HG02943 (cell line): Measurements from ENCODE around the gene LGI4.
"Not testable (repeated sequence)": the region's sequence is repeated elsewhere in the genome, so short reads cannot be mapped to it uniquely, and the experiment has no call there.

Experiments
- ATAC-seq: cut with Tn5 transposase; IDR thresholded peaks from one replicate; pipeline ENCODE4 v1.9.1; 2021; ENCODE audit warnings: mild to moderate bottlenecking, low read depth, moderate library complexity; ENCODE audit not compliant: unreplicated experiment

Gene LGI4

GRCh38 chr19:35108730-35109129, 26.1 kb downstream of the LGI4 start:
- ATAC-seq = no peak

GRCh38 chr19:35107545-35107944, 27.3 kb downstream of the LGI4 start:
- ATAC-seq = no peak

- ATAC-seq = no peak
Measured at GRCh38 chr19:35106898-35107541, 27.8 kb downstream of the LGI4 start.

GRCh38 chr19:35106291-35106583, 28.6 kb downstream of the LGI4 start:
- ATAC-seq = no peak

GRCh38 chr19:35105411-35106290, 29.2 kb downstream of the LGI4 start:
- no peak for ATAC-seq

GRCh38 chr19:35105047-35105410, 29.8 kb downstream of the LGI4 start:
- ATAC-seq = no peak

- ATAC-seq = no peak
Measured at GRCh38 chr19:35104361-35104760, 30.5 kb downstream of the LGI4 start.

- ATAC-seq = not testable (repeated sequence)
Measured at GRCh38 chr19:35103614-35104013, 31.2 kb downstream of the LGI4 start.

- not testable (repeated sequence) for ATAC-seq
Measured at GRCh38 chr19:35101949-35102348, 32.9 kb downstream of the LGI4 start.

GRCh38 chr19:35100588-35101533, 34.0 kb downstream of the LGI4 start:
- ATAC-seq = no peak

GRCh38 chr19:35099897-35100275, 35.0 kb downstream of the LGI4 start:
- no peak for ATAC-seq

GRCh38 chr19:35099155-35099896, 35.5 kb downstream of the LGI4 start:
- ATAC-seq = no peak

GRCh38 chr19:35098413-35099049, 36.3 kb downstream of the LGI4 start:
- ATAC-seq = no peak

GRCh38 chr19:35095667-35096368, 39.0 kb downstream of the LGI4 start:
- no peak for ATAC-seq

- no peak for ATAC-seq
Measured at GRCh38 chr19:35094656-35095055, 40.2 kb downstream of the LGI4 start.

- ATAC-seq = no peak
Measured at GRCh38 chr19:35093941-35094647, 40.8 kb downstream of the LGI4 start.

- no peak for ATAC-seq
Measured at GRCh38 chr19:35093430-35093829, 41.4 kb downstream of the LGI4 start.

- no peak for ATAC-seq
Measured at GRCh38 chr19:35090506-35091214, 44.2 kb downstream of the LGI4 start.
